HEK293 (cell line): ENCODE measurements around the gene VGLL3.

Source experiments
- CTCF ChIA-PET: fragments of 350-600 bp; formaldehyde crosslinking; extraction: SDS; loops from one replicate; lab custom pipeline; 2021; ENCODE audit warnings: antibody characterized with exemption; lab: Yijun Ruan, JAX
- POLR2A ChIA-PET: fragments of 300-600 bp; formaldehyde crosslinking; extraction: SDS; loops from one replicate; lab custom pipeline; 2020; ENCODE audit warnings: antibody characterized with exemption, inconsistent platforms; lab: Yijun Ruan, JAX
- H3K27ac ChIP-seq: fragments of 200-500 bp; sonication (Bioruptor generic); 2 replicates; pipeline ENCODE4 v1.5.1; 2014; ENCODE audit warnings: low read depth, low read length, control low read depth, inconsistent platforms; ENCODE audit errors: extremely low read depth
- H3K36me3 ChIP-seq, 2 experiments: fragments of 200-500 bp in 1 of 2; sonication (Bioruptor generic) in 1 of 2; 1 replicate in 1 of 2; 2 replicates in 1 of 2; pipeline ENCODE4 v1.5.1; 2014 to 2017; ENCODE audit warnings: inconsistent platforms in 2 of 2, low read length in 2 of 2; ENCODE audit not compliant: control insufficient read depth in 2 of 2, insufficient read depth in 1 of 2
- H3K4me1 ChIP-seq: fragments of 200-500 bp; sonication (Bioruptor generic); 2 replicates; pipeline ENCODE4 v1.5.1; 2014; ENCODE audit warnings: mild to moderate bottlenecking, low read length, inconsistent platforms; ENCODE audit not compliant: control insufficient read depth, insufficient read depth
- H3K4me3 ChIP-seq: 2 replicates; pipeline ENCODE4 v1.5.1; 2011; ENCODE audit warnings: low read depth, mild to moderate bottlenecking, control low read depth, low read length, moderate library complexity
- H3K9me3 ChIP-seq: fragments of 200-500 bp; sonication (Bioruptor generic); 2 replicates; pipeline ENCODE4 v1.5.1; 2014; ENCODE audit warnings: low read depth, low read length, inconsistent platforms; ENCODE audit not compliant: control insufficient read depth, insufficient read depth
- ZNF121 ChIP-seq: fragments of 450-650 bp; formaldehyde crosslinking; IDR thresholded peaks from 2 replicates; pipeline ENCODE4 v1.5.1; 2016; ENCODE audit warnings: missing biosample characterization, missing genetic modification characterization
- ZNF146 ChIP-seq: fragments of 450-650 bp; formaldehyde crosslinking; IDR thresholded peaks from 2 replicates; pipeline ENCODE4 v1.5.1; 2016; ENCODE audit warnings: missing biosample characterization, missing genetic modification characterization
- ZNF174 ChIP-seq: fragments of 450-650 bp; formaldehyde crosslinking; IDR thresholded peaks from 2 replicates; pipeline ENCODE4 v1.5.0; 2017; ENCODE audit warnings: missing biosample characterization, mild to moderate bottlenecking, missing genetic modification characterization
- ZNF175 ChIP-seq: fragments of 450-650 bp; formaldehyde crosslinking; IDR thresholded peaks from 2 replicates; pipeline ENCODE4 v1.5.1; 2016; ENCODE audit warnings: missing biosample characterization, missing genetic modification characterization
- ZNF184 ChIP-seq: fragments of 450-650 bp; IDR thresholded peaks from 2 replicates; pipeline ENCODE4 v1.5.1; 2018; ENCODE audit warnings: missing biosample characterization, mild to moderate bottlenecking, missing genetic modification characterization
- ZNF223 ChIP-seq: fragments of 450-650 bp; formaldehyde crosslinking; IDR thresholded peaks from 2 replicates; pipeline ENCODE4 v1.5.1; 2016; ENCODE audit warnings: missing biosample characterization, missing genetic modification characterization
- ZNF292 ChIP-seq: fragments of 450-650 bp; formaldehyde crosslinking; IDR thresholded peaks from 2 replicates; pipeline ENCODE4 v1.5.1; 2016; ENCODE audit warnings: low read depth, missing biosample characterization, missing genetic modification characterization, borderline replicate concordance
- ZNF302 ChIP-seq: fragments of 450-650 bp; formaldehyde crosslinking; IDR thresholded peaks from 2 replicates; pipeline ENCODE4 v1.5.1; 2016; ENCODE audit warnings: missing biosample characterization, missing genetic modification characterization, low read depth
- ZNF341 ChIP-seq: fragments of 450-650 bp; formaldehyde crosslinking; IDR thresholded peaks from 2 replicates; pipeline ENCODE4; 2016; ENCODE audit warnings: low read depth, missing biosample characterization, missing genetic modification characterization
- ZNF404 ChIP-seq: fragments of 450-650 bp; formaldehyde crosslinking; IDR thresholded peaks from 2 replicates; pipeline ENCODE4 v1.5.1; 2017; ENCODE audit warnings: missing biosample characterization, missing genetic modification characterization
- ZNF423 ChIP-seq: fragments of 450-650 bp; formaldehyde crosslinking; IDR thresholded peaks from 2 replicates; pipeline ENCODE4 v1.5.1; 2016; ENCODE audit warnings: missing biosample characterization, missing genetic modification characterization
- ZNF473 ChIP-seq: fragments of 450-650 bp; formaldehyde crosslinking; IDR thresholded peaks from 2 replicates; pipeline ENCODE4 v1.5.1; 2017; ENCODE audit warnings: missing biosample characterization, missing genetic modification characterization
- ZNF510 ChIP-seq: fragments of 450-650 bp; formaldehyde crosslinking; IDR thresholded peaks from 2 replicates; pipeline ENCODE4 v1.5.1; 2018; ENCODE audit warnings: mild to moderate bottlenecking, missing genetic modification characterization, missing biosample characterization; ENCODE audit not compliant: insufficient replicate concordance
- ZNF571 ChIP-seq: fragments of 450-650 bp; formaldehyde crosslinking; IDR thresholded peaks from 2 replicates; pipeline ENCODE4 v1.5.0; 2017; ENCODE audit warnings: missing biosample characterization, missing genetic modification characterization
- ZNF791 ChIP-seq: fragments of 450-650 bp; formaldehyde crosslinking; IDR thresholded peaks from 2 replicates; pipeline ENCODE4 v1.5.1; 2016; ENCODE audit warnings: missing biosample characterization, missing genetic modification characterization
- ZNF837 ChIP-seq: fragments of 450-650 bp; formaldehyde crosslinking; IDR thresholded peaks from 2 replicates; pipeline ENCODE4 v1.5.1; 2016; ENCODE audit warnings: missing biosample characterization, missing genetic modification characterization
- ZSCAN30 ChIP-seq: fragments of 450-650 bp; IDR thresholded peaks from 2 replicates; pipeline ENCODE4 v1.5.1; 2018; ENCODE audit warnings: missing biosample characterization, mild to moderate bottlenecking, missing genetic modification characterization, moderate library complexity
- TF ChIP-seq, protein P1 (sequence below): fragments of 450-650 bp; formaldehyde crosslinking; optimal IDR thresholded peaks from 2 replicates; pipeline ENCODE3; 2016; ENCODE audit warnings: missing biosample characterization, mild to moderate bottlenecking, missing genetic modification characterization
- TF ChIP-seq, protein P2 (sequence below): fragments of 450-650 bp; formaldehyde crosslinking; IDR thresholded peaks from 2 replicates; pipeline ENCODE4 v1.5.1; 2016; ENCODE audit warnings: missing biosample characterization, missing genetic modification characterization
- TF ChIP-seq, protein P3 (sequence below): fragments of 450-650 bp; formaldehyde crosslinking; IDR thresholded peaks from 2 replicates; pipeline ENCODE4 v1.5.0; 2017; ENCODE audit warnings: missing biosample characterization, missing genetic modification characterization, borderline replicate concordance
- TF ChIP-seq, protein P4 (sequence below): fragments of 450-650 bp; formaldehyde crosslinking; IDR thresholded peaks from 2 replicates; pipeline ENCODE4 v1.5.1; 2016; ENCODE audit warnings: missing biosample characterization, missing genetic modification characterization

Gene VGLL3

DNA sequence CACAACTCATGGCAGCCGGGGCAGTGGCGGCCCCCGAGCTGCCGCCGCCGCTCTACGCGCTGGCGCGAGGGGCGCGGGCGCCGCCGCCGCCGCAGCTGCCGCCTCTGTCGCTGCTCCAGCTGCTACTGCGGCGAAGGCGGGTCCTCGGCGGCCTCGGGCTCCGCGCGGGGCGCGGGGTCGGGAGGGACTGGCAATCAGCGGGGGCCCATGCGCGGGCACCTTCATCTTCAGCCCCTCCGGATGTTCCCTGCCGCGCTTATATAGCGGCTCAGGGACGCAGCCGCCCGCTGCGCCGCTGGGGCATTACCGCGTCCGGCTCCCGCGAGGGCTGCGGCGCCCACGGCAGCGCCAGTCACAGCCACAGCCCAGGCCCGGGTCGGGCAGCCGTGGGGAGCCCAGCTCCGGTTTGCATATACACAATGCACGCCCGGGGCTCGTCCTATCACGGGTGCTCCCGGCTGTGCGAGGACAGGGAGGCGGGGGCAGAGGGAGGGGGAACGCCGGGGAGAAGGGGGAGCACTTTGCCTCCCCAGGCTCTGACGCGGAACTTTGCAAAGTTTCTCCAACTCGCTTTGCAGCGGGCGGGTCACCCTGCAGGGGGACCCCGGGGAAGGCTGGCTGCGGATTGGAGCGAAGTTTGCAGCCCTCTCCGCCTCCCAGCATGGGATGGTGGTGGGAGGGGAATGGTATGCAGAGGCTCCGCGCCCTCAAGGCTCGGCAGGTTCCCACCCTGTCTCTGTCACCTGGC lies at the start of gene VGLL3 (continued):
- TF ChIP-seq, protein P1, sequence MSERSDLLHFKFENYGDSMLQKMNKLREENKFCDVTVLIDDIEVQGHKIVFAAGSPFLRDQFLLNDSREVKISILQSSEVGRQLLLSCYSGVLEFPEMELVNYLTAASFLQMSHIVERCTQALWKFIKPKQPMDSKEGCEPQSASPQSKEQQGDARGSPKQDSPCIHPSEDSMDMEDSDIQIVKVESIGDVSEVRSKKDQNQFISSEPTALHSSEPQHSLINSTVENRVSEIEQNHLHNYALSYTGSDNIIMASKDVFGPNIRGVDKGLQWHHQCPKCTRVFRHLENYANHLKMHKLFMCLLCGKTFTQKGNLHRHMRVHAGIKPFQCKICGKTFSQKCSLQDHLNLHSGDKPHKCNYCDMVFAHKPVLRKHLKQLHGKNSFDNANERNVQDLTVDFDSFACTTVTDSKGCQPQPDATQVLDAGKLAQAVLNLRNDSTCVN (tag by site-specific recombination): peak; percentile 83
- TF ChIP-seq ZNF341 (peak; percentile 29; the same call in 1 of the 2 replicates), ZNF423 (tag by site-specific recombination) (peak; percentile 40; the same call in 1 of the 2 replicates)
- TF ChIP-seq, protein P2, sequence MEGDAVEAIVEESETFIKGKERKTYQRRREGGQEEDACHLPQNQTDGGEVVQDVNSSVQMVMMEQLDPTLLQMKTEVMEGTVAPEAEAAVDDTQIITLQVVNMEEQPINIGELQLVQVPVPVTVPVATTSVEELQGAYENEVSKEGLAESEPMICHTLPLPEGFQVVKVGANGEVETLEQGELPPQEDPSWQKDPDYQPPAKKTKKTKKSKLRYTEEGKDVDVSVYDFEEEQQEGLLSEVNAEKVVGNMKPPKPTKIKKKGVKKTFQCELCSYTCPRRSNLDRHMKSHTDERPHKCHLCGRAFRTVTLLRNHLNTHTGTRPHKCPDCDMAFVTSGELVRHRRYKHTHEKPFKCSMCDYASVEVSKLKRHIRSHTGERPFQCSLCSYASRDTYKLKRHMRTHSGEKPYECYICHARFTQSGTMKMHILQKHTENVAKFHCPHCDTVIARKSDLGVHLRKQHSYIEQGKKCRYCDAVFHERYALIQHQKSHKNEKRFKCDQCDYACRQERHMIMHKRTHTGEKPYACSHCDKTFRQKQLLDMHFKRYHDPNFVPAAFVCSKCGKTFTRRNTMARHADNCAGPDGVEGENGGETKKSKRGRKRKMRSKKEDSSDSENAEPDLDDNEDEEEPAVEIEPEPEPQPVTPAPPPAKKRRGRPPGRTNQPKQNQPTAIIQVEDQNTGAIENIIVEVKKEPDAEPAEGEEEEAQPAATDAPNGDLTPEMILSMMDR (tag by site-specific recombination): peak; percentile 32; the same call in 1 of the 2 replicates

DNA sequence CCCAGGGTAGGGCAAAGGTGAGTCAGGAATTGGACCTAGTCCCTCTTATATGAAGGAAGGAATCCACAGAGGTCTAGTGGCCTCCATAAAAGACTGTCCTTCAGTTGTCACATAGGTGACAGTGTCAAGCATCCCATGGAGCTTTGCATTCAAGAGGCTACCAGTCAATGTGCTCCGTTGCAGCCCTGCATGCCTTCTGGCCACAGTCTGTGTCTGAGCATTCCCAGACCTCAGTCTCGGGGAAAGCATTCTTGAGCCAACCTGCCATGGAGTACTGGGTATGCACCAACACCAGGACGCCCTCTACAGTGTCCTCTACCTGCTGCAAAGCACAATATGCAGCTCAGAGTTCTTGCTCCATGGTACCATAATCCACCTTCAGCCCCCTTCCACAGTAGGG lies 46.7 kb upstream of the VGLL3 start:
- no peaks in the 10 kb centered on the region for H3K36me3 ChIP-seq
- TF ChIP-seq ZNF174 (tag by site-specific recombination) (no peak), ZNF175 (tag by site-specific recombination) (no peak), ZNF404 (no peak), ZSCAN30 (tag by site-specific recombination) (no peak), ZNF302 (tag by site-specific recombination) (no peak), ZNF292 (tag by site-specific recombination) (no peak), ZNF121 (tag by site-specific recombination) (no peak), ZNF146 (tag by site-specific recombination) (no peak), ZNF510 (tag by site-specific recombination) (no peak), ZNF837 (no peak), ZNF184 (tag by site-specific recombination) (no peak), ZNF571 (tag by site-specific recombination) (no peak), ZNF223 (tag by site-specific recombination) (no peak), ZNF791 (tag by site-specific recombination) (no peak), ZNF473 (no peak)
- TF ChIP-seq, protein P3, sequence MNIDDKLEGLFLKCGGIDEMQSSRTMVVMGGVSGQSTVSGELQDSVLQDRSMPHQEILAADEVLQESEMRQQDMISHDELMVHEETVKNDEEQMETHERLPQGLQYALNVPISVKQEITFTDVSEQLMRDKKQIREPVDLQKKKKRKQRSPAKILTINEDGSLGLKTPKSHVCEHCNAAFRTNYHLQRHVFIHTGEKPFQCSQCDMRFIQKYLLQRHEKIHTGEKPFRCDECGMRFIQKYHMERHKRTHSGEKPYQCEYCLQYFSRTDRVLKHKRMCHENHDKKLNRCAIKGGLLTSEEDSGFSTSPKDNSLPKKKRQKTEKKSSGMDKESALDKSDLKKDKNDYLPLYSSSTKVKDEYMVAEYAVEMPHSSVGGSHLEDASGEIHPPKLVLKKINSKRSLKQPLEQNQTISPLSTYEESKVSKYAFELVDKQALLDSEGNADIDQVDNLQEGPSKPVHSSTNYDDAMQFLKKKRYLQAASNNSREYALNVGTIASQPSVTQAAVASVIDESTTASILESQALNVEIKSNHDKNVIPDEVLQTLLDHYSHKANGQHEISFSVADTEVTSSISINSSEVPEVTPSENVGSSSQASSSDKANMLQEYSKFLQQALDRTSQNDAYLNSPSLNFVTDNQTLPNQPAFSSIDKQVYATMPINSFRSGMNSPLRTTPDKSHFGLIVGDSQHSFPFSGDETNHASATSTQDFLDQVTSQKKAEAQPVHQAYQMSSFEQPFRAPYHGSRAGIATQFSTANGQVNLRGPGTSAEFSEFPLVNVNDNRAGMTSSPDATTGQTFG (tag by site-specific recombination): no peak
- TF ChIP-seq, protein P4, sequence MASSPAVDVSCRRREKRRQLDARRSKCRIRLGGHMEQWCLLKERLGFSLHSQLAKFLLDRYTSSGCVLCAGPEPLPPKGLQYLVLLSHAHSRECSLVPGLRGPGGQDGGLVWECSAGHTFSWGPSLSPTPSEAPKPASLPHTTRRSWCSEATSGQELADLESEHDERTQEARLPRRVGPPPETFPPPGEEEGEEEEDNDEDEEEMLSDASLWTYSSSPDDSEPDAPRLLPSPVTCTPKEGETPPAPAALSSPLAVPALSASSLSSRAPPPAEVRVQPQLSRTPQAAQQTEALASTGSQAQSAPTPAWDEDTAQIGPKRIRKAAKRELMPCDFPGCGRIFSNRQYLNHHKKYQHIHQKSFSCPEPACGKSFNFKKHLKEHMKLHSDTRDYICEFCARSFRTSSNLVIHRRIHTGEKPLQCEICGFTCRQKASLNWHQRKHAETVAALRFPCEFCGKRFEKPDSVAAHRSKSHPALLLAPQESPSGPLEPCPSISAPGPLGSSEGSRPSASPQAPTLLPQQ (tag by site-specific recombination): no peak
- ChIA-PET CTCF (no interaction called here), POLR2A (no interaction called here)
- no peak overlapping the region for H3K4me3 ChIP-seq
- H3K4me1 ChIP-seq: no peaks in the 10 kb centered on the region
- no peaks in the 10 kb centered on the region for H3K9me3 ChIP-seq
- H3K27ac ChIP-seq: no peak overlapping the region
